ENCODE data around the gene NGEF. TPM values are rescaled to one million over a fixed set of nuclear protein-coding genes. Genes with fewer than 3 reads are reported as not detected.

Gene NGEF
- total RNA-seq: 2.6 TPM

GRCh38 chr2:233013027-233013461, at the start of gene NGEF:
TSS of gene NGEF (minus strand) at chr2:233013256. CDS start at chr2:232974890, 38,366 bp downstream.
- H3K4me3 ChIP-seq (ENCODE audit: low read length in 3 of 3): no peak within 1 kb of the TSS
- no peaks in the 10 kb centered on the region for H3K4me1 ChIP-seq (ENCODE audit: control insufficient read depth in 3 of 3, insufficient read depth in 3 of 3, low read length in 3 of 3)
- H3K36me3 ChIP-seq (ENCODE audit: control insufficient read depth in 3 of 3, insufficient read depth in 3 of 3, low read length in 3 of 3): no peaks in the 10 kb centered on the region
- H3K9me3 ChIP-seq (ENCODE audit: control insufficient read depth in 3 of 3, low read length in 3 of 3): no peaks in the 10 kb centered on the region
- no peak within 1 kb of the TSS for H3K27ac ChIP-seq (ENCODE audit: low read depth, low read length)
- no peak within 1 kb of the TSS for H3K9ac ChIP-seq (ENCODE audit: low read depth in 1 of 3, low read length in 3 of 3)
- no peaks in the 10 kb centered on the region for H3K27me3 ChIP-seq (ENCODE audit: control insufficient read depth in 3 of 3, insufficient read depth in 3 of 3, low read length in 3 of 3)

GRCh38 chr2:233062451-233062850, 49.4 kb upstream of the NGEF start:
- Histone ChIP-seq H3K9ac (ENCODE audit: low read depth in 1 of 3, low read length in 3 of 3) (peak overlapping the region in 1 of 3 donors; percentile 45), H3K4me3 (ENCODE audit: low read length in 3 of 3) (peak overlapping the region; percentile 13 to 66 (median 55)), H3K27me3 (ENCODE audit: control insufficient read depth in 3 of 3, insufficient read depth in 3 of 3, low read length in 3 of 3) (no peaks in the 10 kb centered on the region), H3K9me3 (ENCODE audit: control insufficient read depth in 3 of 3, low read length in 3 of 3) (no peaks in the 10 kb centered on the region), H3K4me1 (ENCODE audit: control insufficient read depth in 3 of 3, insufficient read depth in 3 of 3, low read length in 3 of 3) (peaks cover 24 to 36% (median 34%) of the 10 kb centered on the region in 3 donors), H3K27ac (ENCODE audit: low read depth, low read length) (no peak overlapping the region), H3K36me3 (ENCODE audit: control insufficient read depth in 3 of 3, insufficient read depth in 3 of 3, low read length in 3 of 3) (no peaks in the 10 kb centered on the region)

DNA sequence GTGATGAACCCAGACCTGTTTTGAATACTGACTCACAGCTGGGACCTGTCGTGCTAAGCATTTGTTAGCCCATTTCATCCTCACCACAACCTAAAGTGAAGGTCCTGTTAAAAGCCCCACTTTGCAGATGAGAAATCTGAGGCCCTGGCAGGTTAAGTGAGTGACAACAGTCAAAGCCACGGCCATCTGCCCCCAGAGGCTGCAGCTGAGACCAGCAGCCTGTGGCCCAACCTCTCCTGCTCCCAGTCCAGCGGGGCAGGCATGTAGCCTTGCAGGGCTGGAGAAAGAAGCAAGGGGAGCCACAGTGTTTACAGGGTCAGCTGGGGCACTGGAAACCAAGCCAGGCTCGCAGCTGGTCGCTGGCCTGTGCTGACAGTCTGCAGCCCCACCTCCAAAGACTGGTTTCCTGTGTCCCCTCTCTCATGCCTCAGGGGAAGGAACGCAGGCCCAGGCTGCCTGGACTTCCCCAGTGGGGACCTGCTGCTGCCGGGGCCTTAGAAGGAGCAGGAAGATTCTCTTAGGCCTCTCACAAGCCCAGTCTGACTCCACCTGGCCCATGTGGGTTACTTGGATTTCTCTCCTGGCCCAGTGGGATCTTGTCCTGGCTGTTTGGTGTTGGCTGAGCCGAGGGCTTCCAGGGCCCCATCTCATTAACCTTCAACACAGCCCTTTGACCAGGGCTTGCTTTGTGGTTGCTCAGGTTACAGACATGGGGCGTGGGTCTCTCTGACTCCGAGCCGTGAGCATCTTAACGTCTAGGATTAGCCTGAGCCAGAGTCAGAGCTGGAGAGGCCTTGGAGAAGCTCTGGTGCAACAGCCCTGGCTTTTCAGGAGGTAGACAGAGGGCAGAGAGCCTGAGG, 48.8 kb upstream of the NGEF start:
- Histone ChIP-seq H3K27ac (ENCODE audit: low read depth, low read length) (peak overlapping the region; percentile 72), H3K36me3 (ENCODE audit: control insufficient read depth in 3 of 3, insufficient read depth in 3 of 3, low read length in 3 of 3) (no peaks in the 10 kb centered on the region), H3K9me3 (ENCODE audit: control insufficient read depth in 3 of 3, low read length in 3 of 3) (no peaks in the 10 kb centered on the region), H3K4me3 (ENCODE audit: low read length in 3 of 3) (peak overlapping the region; percentile 55 to 67 (median 66)), H3K4me1 (ENCODE audit: control insufficient read depth in 3 of 3, insufficient read depth in 3 of 3, low read length in 3 of 3) (peaks cover 24 to 36% (median 34%) of the 10 kb centered on the region in 3 donors), H3K27me3 (ENCODE audit: control insufficient read depth in 3 of 3, insufficient read depth in 3 of 3, low read length in 3 of 3) (no peaks in the 10 kb centered on the region), H3K9ac (ENCODE audit: low read depth in 1 of 3, low read length in 3 of 3) (peak overlapping the region; percentile 38 to 66 (median 47))

GRCh38 chr2:233060980-233061590, 48.0 kb upstream of the NGEF start:
- no peaks in the 10 kb centered on the region for H3K27me3 ChIP-seq (ENCODE audit: control insufficient read depth in 3 of 3, insufficient read depth in 3 of 3, low read length in 3 of 3)
- no peaks in the 10 kb centered on the region for H3K36me3 ChIP-seq (ENCODE audit: control insufficient read depth in 3 of 3, insufficient read depth in 3 of 3, low read length in 3 of 3)
- H3K27ac ChIP-seq (ENCODE audit: low read depth, low read length): peak overlapping the region; percentile 72
- H3K4me1 ChIP-seq (ENCODE audit: control insufficient read depth in 3 of 3, insufficient read depth in 3 of 3, low read length in 3 of 3): peaks cover 24 to 36% (median 34%) of the 10 kb centered on the region in 3 donors
- H3K9me3 ChIP-seq (ENCODE audit: control insufficient read depth in 3 of 3, low read length in 3 of 3): no peaks in the 10 kb centered on the region
- peak overlapping the region; percentile 47 to 66 (median 59) for H3K9ac ChIP-seq (ENCODE audit: low read depth in 1 of 3, low read length in 3 of 3)
- H3K4me3 ChIP-seq (ENCODE audit: low read length in 3 of 3): peak overlapping the region; percentile 64 to 67 (median 66)

DNA sequence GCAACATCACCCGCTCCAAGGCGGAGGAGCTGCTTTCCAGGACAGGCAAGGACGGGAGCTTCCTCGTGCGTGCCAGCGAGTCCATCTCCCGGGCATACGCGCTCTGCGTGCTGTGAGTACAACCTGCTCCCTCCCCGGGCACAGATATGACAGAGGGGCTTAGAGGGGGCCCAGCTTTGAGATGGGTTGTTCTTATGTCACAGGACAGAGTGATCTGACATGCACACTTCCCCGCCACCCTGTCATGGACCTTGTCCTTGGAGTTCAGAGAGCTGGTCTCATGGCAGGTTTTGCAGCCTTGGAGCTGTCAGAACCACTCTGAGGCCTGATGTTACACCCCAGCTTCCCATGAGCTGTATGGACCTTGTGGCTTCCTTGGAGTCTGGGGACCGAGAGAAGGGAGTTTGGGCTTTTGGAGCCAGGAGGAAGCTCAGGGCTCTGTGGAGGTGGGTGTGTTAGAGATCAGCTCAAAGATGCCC, 47.5 kb upstream of the NGEF start:
- Histone ChIP-seq H3K27me3 (ENCODE audit: control insufficient read depth in 3 of 3, insufficient read depth in 3 of 3, low read length in 3 of 3) (no peaks in the 10 kb centered on the region), H3K4me3 (ENCODE audit: low read length in 3 of 3) (peak overlapping the region; percentile 64 to 67 (median 66)), H3K4me1 (ENCODE audit: control insufficient read depth in 3 of 3, insufficient read depth in 3 of 3, low read length in 3 of 3) (peaks cover 24 to 36% (median 34%) of the 10 kb centered on the region in 3 donors), H3K36me3 (ENCODE audit: control insufficient read depth in 3 of 3, insufficient read depth in 3 of 3, low read length in 3 of 3) (no peaks in the 10 kb centered on the region), H3K9ac (ENCODE audit: low read depth in 1 of 3, low read length in 3 of 3) (peak overlapping the region; percentile 47 to 66 (median 59)), H3K9me3 (ENCODE audit: control insufficient read depth in 3 of 3, low read length in 3 of 3) (no peaks in the 10 kb centered on the region), H3K27ac (ENCODE audit: low read depth, low read length) (peak overlapping the region; percentile 72)

DNA sequence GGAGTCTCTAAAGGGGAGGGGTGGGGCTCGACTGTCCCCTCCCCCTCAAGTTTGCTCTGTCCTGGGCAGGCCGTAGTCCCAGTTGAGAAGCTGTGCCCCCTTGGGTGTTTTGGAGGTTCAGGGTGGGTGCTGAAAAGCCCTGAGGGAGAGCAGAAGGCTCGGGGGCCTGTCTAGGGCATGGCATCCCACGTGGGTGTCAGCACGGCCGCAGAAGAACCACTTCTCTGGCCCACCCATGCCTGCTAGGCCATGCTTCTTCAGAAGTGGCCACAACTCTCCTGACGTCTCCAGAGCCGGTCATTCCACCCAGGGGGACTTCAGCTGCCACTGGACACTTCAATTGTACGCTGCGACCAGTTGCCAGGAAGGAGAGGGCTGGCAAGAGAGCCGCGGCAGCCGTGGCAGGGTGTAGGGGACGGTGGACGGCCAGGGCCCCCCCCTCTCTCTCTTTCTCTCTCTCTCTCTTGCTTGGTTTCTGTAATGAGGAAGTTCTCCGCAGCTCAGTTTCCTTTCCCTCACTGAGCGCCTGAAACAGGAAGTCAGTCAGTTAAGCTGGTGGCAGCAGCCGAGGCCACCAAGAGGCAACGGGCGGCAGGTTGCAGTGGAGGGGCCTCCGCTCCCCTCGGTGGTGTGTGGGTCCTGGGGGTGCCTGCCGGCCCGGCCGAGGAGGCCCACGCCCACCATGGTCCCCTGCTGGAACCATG, 46.9 kb upstream of the NGEF start, which contains the start of gene INPP5D:
Gene INPP5D, plus strand, starts transcription at position 546 of the 704 bp plus-strand sequence. Its CDS starts 137 bp downstream, at position 683.
- H3K9me3 ChIP-seq (ENCODE audit: control insufficient read depth in 3 of 3, low read length in 3 of 3): no peaks in the 10 kb centered on the region
- no peaks in the 10 kb centered on the region for H3K36me3 ChIP-seq (ENCODE audit: control insufficient read depth in 3 of 3, insufficient read depth in 3 of 3, low read length in 3 of 3)
- H3K27ac ChIP-seq (ENCODE audit: low read depth, low read length): peak within 1 kb of the TSS; percentile 72
- H3K27me3 ChIP-seq (ENCODE audit: control insufficient read depth in 3 of 3, insufficient read depth in 3 of 3, low read length in 3 of 3): no peaks in the 10 kb centered on the region
- H3K4me1 ChIP-seq (ENCODE audit: control insufficient read depth in 3 of 3, insufficient read depth in 3 of 3, low read length in 3 of 3): peaks cover 24 to 36% (median 34%) of the 10 kb centered on the region in 3 donors
- H3K4me3 ChIP-seq (ENCODE audit: low read length in 3 of 3): peak within 1 kb of the TSS; percentile 64 to 67 (median 66)
- H3K9ac ChIP-seq (ENCODE audit: low read depth in 1 of 3, low read length in 3 of 3): peak within 1 kb of the TSS; percentile 47 to 66 (median 59)

DNA sequence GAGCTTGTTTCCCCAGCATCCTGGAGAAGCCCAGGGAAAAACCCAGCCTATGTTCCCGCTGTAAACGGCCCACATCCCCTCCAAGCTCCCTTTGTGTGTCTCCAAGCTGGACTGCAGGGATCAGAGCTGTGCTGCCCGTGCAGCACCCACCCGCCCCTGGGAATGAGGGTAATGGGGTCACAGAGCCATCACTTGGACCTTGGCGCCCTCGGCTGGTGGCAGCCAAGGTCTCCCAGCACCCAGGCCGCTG, 46.4 kb upstream of the NGEF start:
- peak overlapping the region; percentile 72 for H3K27ac ChIP-seq (ENCODE audit: low read depth, low read length)
- peaks cover 22 to 36% (median 34%) of the 10 kb centered on the region in 3 donors for H3K4me1 ChIP-seq (ENCODE audit: control insufficient read depth in 3 of 3, insufficient read depth in 3 of 3, low read length in 3 of 3)
- no peaks in the 10 kb centered on the region for H3K36me3 ChIP-seq (ENCODE audit: control insufficient read depth in 3 of 3, insufficient read depth in 3 of 3, low read length in 3 of 3)
- H3K9ac ChIP-seq (ENCODE audit: low read depth in 1 of 3, low read length in 3 of 3): peak overlapping the region in 1 of 3 donors; percentile 66
- H3K4me3 ChIP-seq (ENCODE audit: low read length in 3 of 3): peak overlapping the region in 1 of 3 donors; percentile 66
- H3K9me3 ChIP-seq (ENCODE audit: control insufficient read depth in 3 of 3, low read length in 3 of 3): no peaks in the 10 kb centered on the region
- no peaks in the 10 kb centered on the region for H3K27me3 ChIP-seq (ENCODE audit: control insufficient read depth in 3 of 3, insufficient read depth in 3 of 3, low read length in 3 of 3)

DNA sequence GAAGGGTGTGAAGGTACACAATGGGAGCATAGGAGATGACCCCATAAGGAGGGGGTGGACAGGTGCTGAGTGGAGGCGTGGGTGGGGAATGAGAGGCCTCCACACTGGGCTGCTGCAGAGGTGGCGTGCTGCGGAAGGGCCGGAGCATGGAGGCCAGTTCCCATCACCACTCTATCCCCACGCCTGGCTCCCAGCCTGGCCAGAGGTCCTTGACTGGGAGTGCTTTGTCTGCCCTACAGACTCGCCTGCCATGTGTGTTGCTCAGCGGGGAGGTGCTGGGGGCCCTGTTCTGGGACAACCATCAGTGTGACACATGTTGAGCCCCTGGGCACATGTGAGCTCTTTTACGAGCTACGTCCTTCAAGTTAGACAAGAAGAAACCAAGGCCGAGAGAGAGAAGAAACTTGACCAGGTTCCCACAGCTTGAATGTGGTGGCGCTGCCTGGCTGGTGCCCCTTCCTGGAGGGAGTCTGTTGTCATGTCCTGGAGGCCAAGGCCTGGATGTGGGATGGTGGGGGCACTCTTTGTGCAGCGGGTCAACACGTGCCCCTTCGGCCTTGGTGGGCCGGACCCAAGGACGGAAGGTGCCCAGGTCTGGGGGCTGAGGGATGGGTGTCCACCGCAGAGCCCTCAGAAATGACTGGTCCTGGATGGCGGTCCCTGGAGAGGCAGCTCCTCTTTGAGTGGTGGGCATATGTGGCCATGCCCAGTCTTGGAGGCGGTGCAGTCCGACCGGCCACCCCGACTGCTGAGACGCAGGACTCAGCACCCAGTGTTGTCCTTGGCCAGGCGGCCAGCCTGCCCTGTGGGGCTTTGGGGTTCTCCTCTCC, 45.9 kb upstream of the NGEF start:
- H3K9me3 ChIP-seq (ENCODE audit: control insufficient read depth in 3 of 3, low read length in 3 of 3): no peaks in the 10 kb centered on the region
- peaks cover 0 to 5% (median 3%) of the 10 kb centered on the region in 3 donors for H3K27me3 ChIP-seq (ENCODE audit: control insufficient read depth in 3 of 3, insufficient read depth in 3 of 3, low read length in 3 of 3)
- no peaks in the 10 kb centered on the region for H3K36me3 ChIP-seq (ENCODE audit: control insufficient read depth in 3 of 3, insufficient read depth in 3 of 3, low read length in 3 of 3)
- peak overlapping the region; percentile 72 for H3K27ac ChIP-seq (ENCODE audit: low read depth, low read length)
- no peak overlapping the region for H3K4me3 ChIP-seq (ENCODE audit: low read length in 3 of 3)
- H3K9ac ChIP-seq (ENCODE audit: low read depth in 1 of 3, low read length in 3 of 3): peak overlapping the region in 1 of 3 donors; percentile 66
- peaks cover 22 to 36% (median 36%) of the 10 kb centered on the region in 3 donors for H3K4me1 ChIP-seq (ENCODE audit: control insufficient read depth in 3 of 3, insufficient read depth in 3 of 3, low read length in 3 of 3)

GRCh38 chr2:233056961-233057605, 44.0 kb upstream of the NGEF start:
- no peaks in the 10 kb centered on the region for H3K9me3 ChIP-seq (ENCODE audit: control insufficient read depth in 3 of 3, low read length in 3 of 3)
- no peak overlapping the region for H3K4me3 ChIP-seq (ENCODE audit: low read length in 3 of 3)
- H3K9ac ChIP-seq (ENCODE audit: low read depth in 1 of 3, low read length in 3 of 3): no peak overlapping the region
- peaks cover 16 to 27% (median 24%) of the 10 kb centered on the region in 3 donors for H3K4me1 ChIP-seq (ENCODE audit: control insufficient read depth in 3 of 3, insufficient read depth in 3 of 3, low read length in 3 of 3)
- peaks cover 0 to 6% (median 3%) of the 10 kb centered on the region in 3 donors for H3K27me3 ChIP-seq (ENCODE audit: control insufficient read depth in 3 of 3, insufficient read depth in 3 of 3, low read length in 3 of 3)
- no peaks in the 10 kb centered on the region for H3K36me3 ChIP-seq (ENCODE audit: control insufficient read depth in 3 of 3, insufficient read depth in 3 of 3, low read length in 3 of 3)
- H3K27ac ChIP-seq (ENCODE audit: low read depth, low read length): no peak overlapping the region

All from skeletal muscle tissue (tissue), 4 donors.